Duodenal mucosa (tissue), 2 donors: ENCODE results near the gene SLC38A10.

ENCODE experiments used
- H3K27ac ChIP-seq: one replicate; pipeline ENCODE4 v1.7.0; 2013; ENCODE audit warnings: low read depth, low read length
- H3K27me3 ChIP-seq, 2 donors: one replicate each; pipeline ENCODE4 v1.7.0; 2013; ENCODE audit warnings: low read length in 2 of 2, control low read depth in 1 of 2; ENCODE audit not compliant: insufficient read depth in 2 of 2, control insufficient read depth in 1 of 2
- H3K36me3 ChIP-seq, 2 donors: one replicate each; pipeline ENCODE4 v1.7.0; 2013; ENCODE audit warnings: low read length in 2 of 2, control low read depth in 1 of 2; ENCODE audit not compliant: insufficient read depth in 2 of 2, control insufficient read depth in 1 of 2
- H3K4me1 ChIP-seq, 2 donors: one replicate each; pipeline ENCODE4 v1.7.0; 2013; ENCODE audit warnings: low read length in 2 of 2, control low read depth in 1 of 2; ENCODE audit not compliant: insufficient read depth in 2 of 2, control insufficient read depth in 1 of 2
- H3K4me3 ChIP-seq, 2 donors: one replicate each; pipeline ENCODE4 v1.7.0; 2013; ENCODE audit warnings: low read length in 2 of 2, low read depth in 1 of 2
- H3K9ac ChIP-seq, 2 donors: one replicate each; pipeline ENCODE4 v1.7.0; 2013; ENCODE audit warnings: low read length in 2 of 2, low read depth in 1 of 2
- H3K9me3 ChIP-seq, 2 donors: one replicate each; pipeline ENCODE4 v1.7.0; 2013; ENCODE audit warnings: low read length in 2 of 2, control low read depth in 1 of 2; ENCODE audit not compliant: control insufficient read depth in 1 of 2

SLC38A10 gene

DNA sequence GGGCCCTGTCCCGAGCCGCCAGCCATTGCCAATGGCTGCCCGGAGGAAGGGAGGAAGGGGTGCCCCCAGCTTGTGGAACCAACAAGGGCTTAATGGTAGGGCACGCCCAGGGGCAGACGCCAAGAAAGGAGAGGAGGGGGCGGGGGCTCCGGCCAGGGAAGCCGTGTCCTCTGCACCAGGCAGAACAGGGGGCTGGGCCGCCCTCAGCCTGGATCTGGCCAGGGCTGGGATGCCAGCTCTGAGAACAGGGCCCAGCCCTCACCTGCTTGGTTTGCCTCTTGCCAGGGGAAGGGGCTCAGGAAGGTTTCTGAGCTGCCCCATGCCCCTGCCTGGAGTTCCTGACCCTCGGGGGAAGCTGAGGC is 35.8 kb upstream of the SLC38A10 start:
- peaks cover 37 to 50% of the 10 kb centered on the region in 2 donors for H3K4me1 ChIP-seq
- no peaks in the 10 kb centered on the region for H3K36me3 ChIP-seq
- peak overlapping the region in 1 of 2 donors; percentile 47 for H3K9ac ChIP-seq
- peak overlapping the region; percentile 30 for H3K27ac ChIP-seq
- H3K27me3 ChIP-seq = peaks cover 0 to 7% of the 10 kb centered on the region in 2 donors
- H3K4me3 ChIP-seq = no peak overlapping the region
- H3K9me3 ChIP-seq = no peaks in the 10 kb centered on the region

GRCh38 chr17:81329927-81330883 is 35.1 kb upstream of the SLC38A10 start:
- peaks cover 0 to 3% of the 10 kb centered on the region in 2 donors for H3K27me3 ChIP-seq

GRCh38 chr17:81328978-81329926 is 34.1 kb upstream of the SLC38A10 start:
- Histone ChIP-seq H3K4me1 (peaks cover 29 to 41% of the 10 kb centered on the region in 2 donors), H3K27me3 (no peaks in the 10 kb centered on the region), H3K36me3 (no peaks in the 10 kb centered on the region), H3K4me3 (peak overlapping the region; percentile 38 to 50), H3K9ac (peak overlapping the region; percentile 47 to 54), H3K9me3 (no peaks in the 10 kb centered on the region), H3K27ac (peak overlapping the region; percentile 72)

More at GRCh38 chr17:81329927-81330883, 35.1 kb upstream of the SLC38A10 start:
- Histone ChIP-seq H3K9ac (peak overlapping the region; percentile 47 to 54), H3K27ac (peak overlapping the region; percentile 72), H3K36me3 (no peaks in the 10 kb centered on the region), H3K4me1 (peaks cover 30 to 44% of the 10 kb centered on the region in 2 donors), H3K9me3 (no peaks in the 10 kb centered on the region), H3K4me3 (peak overlapping the region; percentile 38 to 50)

- Histone ChIP-seq H3K4me1 (peaks cover 29 to 41% of the 10 kb centered on the region in 2 donors), H3K9me3 (no peaks in the 10 kb centered on the region), H3K36me3 (no peaks in the 10 kb centered on the region), H3K27me3 (no peaks in the 10 kb centered on the region), H3K9ac (peak overlapping the region in 1 of 2 donors; percentile 4), H3K27ac (no peak overlapping the region), H3K4me3 (no peak overlapping the region)
These were observed 33.4 kb upstream of the SLC38A10 start for GRCh38 chr17:81328489-81328888.

- H3K36me3 ChIP-seq = no peaks in the 10 kb centered on the region
- H3K27ac ChIP-seq = no peak overlapping the region
- H3K27me3 ChIP-seq = no peaks in the 10 kb centered on the region
- no peak overlapping the region for H3K4me3 ChIP-seq
- peaks cover 27 to 28% of the 10 kb centered on the region in 2 donors for H3K4me1 ChIP-seq
- no peaks in the 10 kb centered on the region for H3K9me3 ChIP-seq
- H3K9ac ChIP-seq = no peak overlapping the region
These were observed 30.7 kb upstream of the SLC38A10 start for GRCh38 chr17:81325714-81326358.

DNA sequence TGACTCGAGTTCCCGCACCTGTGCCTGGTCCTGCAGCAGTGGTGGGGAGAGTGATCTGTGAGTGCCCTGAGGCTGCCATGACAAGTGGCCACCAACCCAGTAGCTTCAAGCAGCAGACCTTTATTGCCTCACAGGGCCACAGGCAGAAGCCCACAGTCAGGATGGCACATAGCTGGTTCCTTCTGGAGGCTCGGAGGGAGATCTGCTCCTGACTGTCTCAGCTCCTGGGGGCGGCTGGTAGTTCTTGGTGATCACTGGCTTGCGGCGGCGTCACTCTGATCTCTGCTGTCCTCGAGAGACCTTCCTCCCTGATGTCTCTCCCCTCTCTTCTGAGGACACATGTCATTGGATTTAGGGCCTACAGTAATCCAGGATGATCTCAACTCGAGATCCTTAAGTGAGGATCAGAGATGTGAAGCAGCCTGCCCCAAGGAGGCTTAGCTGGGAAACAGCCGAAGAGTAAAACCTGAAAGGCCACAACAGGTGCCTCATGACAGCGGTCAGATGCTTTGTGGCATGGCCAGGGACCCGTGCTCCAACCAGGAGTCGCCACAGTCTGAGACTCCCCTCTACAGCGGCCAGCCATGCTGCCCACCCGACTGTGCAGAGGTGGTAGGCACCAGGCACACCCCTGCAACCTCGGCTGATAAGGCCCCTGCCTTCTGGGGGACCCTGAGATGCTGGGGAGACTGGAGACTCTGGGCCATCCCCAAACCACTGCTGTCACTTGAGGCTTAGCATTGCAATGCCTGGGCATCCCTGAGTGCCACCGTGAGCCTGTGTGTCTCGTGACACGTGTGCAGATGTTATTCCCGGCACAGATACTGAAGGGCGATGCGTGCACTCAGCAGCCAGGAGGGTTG is 30.0 kb upstream of the SLC38A10 start:
- Histone ChIP-seq H3K4me3 (no peak overlapping the region), H3K27ac (no peak overlapping the region), H3K4me1 (peaks cover 19 to 21% of the 10 kb centered on the region in 2 donors), H3K9ac (no peak overlapping the region), H3K27me3 (no peaks in the 10 kb centered on the region), H3K9me3 (no peaks in the 10 kb centered on the region), H3K36me3 (no peaks in the 10 kb centered on the region)

DNA sequence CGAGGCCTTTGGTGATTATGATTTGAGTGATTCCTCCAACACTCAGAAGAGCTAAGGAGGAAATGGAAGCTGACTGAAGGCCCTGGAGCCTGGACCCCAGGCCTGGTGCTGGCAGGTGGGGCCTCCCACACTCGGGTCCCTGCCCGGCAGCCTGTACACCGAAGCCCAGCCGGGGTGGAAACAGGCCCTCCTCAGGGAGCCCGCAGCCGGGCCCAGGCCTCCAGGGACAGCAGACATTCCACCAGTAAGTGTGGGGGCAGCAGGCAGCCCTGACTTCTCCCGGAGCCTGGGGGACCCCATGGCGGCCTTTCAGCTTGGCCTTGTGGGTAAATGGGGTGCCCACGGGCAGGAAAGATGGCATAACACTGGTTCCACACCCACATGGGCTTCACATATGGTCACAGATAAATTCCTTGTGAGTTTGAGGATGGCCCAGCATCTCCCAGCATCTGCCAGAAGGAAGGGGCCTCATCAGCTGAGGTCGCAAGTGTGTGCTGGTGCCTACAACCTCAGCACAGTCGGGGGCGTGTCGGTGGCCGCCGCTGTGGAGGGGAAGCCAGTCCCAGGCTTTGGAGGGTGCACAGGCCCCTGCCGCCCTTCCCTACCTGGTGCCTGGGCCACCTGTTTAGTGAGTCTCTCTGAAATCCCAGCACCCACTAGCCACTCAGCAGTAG is 29.2 kb upstream of the SLC38A10 start:
- H3K4me1 ChIP-seq = peaks cover 11 to 13% of the 10 kb centered on the region in 2 donors

DNA sequence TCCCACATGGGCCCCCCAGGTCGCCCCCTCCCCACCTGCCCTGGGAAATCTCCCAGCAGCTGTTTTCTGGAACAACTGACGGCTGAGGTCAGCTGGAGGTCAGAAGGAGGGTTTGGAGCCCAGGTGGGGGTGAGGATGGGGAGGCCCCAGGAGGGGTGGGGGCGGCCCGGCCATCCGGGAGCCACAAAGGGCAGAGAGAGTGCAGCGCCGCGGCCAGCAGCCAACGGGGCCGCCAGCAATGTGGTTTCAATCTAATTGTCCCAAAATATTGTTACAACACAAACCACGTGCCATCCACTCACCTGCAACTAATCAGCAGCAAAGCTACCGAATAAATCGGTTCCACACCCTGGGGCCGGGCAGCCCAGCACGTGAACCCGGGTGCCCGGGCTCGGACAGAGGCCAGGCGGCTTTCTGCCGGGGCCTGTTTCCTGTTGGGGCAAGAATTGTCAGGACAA is 28.3 kb upstream of the SLC38A10 start:
- Histone ChIP-seq H3K27ac (no peak overlapping the region), H3K4me1 (peaks cover 3 to 4% of the 10 kb centered on the region in 2 donors), H3K9ac (no peak overlapping the region), H3K27me3 (no peaks in the 10 kb centered on the region), H3K9me3 (no peaks in the 10 kb centered on the region), H3K4me3 (no peak overlapping the region), H3K36me3 (no peaks in the 10 kb centered on the region)

More for the DNA sequence above, 29.2 kb upstream of the SLC38A10 start:
- no peaks in the 10 kb centered on the region for H3K36me3 ChIP-seq
- H3K27ac ChIP-seq = no peak overlapping the region
- H3K9me3 ChIP-seq = no peaks in the 10 kb centered on the region
- no peaks in the 10 kb centered on the region for H3K27me3 ChIP-seq
- H3K9ac ChIP-seq = no peak overlapping the region
- no peak overlapping the region for H3K4me3 ChIP-seq

- Histone ChIP-seq H3K9ac (no peak overlapping the region), H3K36me3 (no peaks in the 10 kb centered on the region), H3K4me1 (peaks cover 0 to under 1% of the 10 kb centered on the region in 2 donors), H3K9me3 (no peaks in the 10 kb centered on the region), H3K27me3 (no peaks in the 10 kb centered on the region), H3K4me3 (no peak overlapping the region), H3K27ac (no peak overlapping the region)
These were observed 27.9 kb upstream of the SLC38A10 start for GRCh38 chr17:81323083-81323369.
